K562 (cell line): Measurements from ENCODE around the gene TGM3. TPM values are rescaled to one million over a fixed set of nuclear protein-coding genes. Genes with fewer than 3 reads are reported as not detected.

Experiments
- HDGF ChIP-seq: fragments of 450-650 bp; IDR thresholded peaks from 2 replicates; pipeline ENCODE4 v1.6.1; 2016
- HNRNPUL1 ChIP-seq: fragments of 200-400 bp; formaldehyde crosslinking; IDR thresholded peaks from 2 replicates; pipeline ENCODE4 v1.6.1; 2017; ENCODE audit warnings: low read length
- ILF3 ChIP-seq: fragments of 450-650 bp; IDR thresholded peaks from 2 replicates; pipeline ENCODE4 v1.6.1; 2018; ENCODE audit warnings: antibody characterized with exemption, mild to moderate bottlenecking, moderate library complexity, borderline replicate concordance
- NFIX ChIP-seq: fragments of 250-450 bp; sonication (Bioruptor Pico); IDR thresholded peaks from 2 replicates; pipeline ENCODE4 v1.4.0; 2020; ENCODE audit warnings: low read depth, mild to moderate bottlenecking, moderate library complexity
- RAD51 ChIP-seq: fragments of 450-650 bp; IDR thresholded peaks from 2 replicates; pipeline ENCODE4 v1.7.1; 2016; ENCODE audit warnings: low read depth, mild to moderate bottlenecking, borderline replicate concordance
- polyA plus RNA-seq, 8 experiments: library from polyadenylated mRNA; depleted of rRNA in 4 of 8; stranded (reverse) in 5 of 8; unstranded in 3 of 8; fragments of >200 nt; fragmentation: Nextera tagmentation in 2 of 8; fragmentation: Illumina TruSeq in 1 of 8; extraction: Ambion mirVana in 2 of 8; extraction: Trizol in 1 of 8; gene quantifications; 2 replicates each; pipeline versions ENCODE4 v1.2.1 to v1.2.3, GENCODE V29; 2011 to 2014; ENCODE audit warnings: inconsistent platforms in 1 of 8, missing spikeins in 1 of 8
- total RNA-seq, 7 experiments: library from RNA; depleted of rRNA in 6 of 7; stranded (reverse); fragments of >200 nt in 6 of 7; fragmentation: Illumina TruSeq in 2 of 7; extraction: Trizol in 2 of 7; gene quantifications; 2 replicates each; pipeline versions ENCODE4 v1.2.1 to v1.2.3, GENCODE V29; 2011 to 2021; ENCODE audit warnings: low replicate concordance in 1 of 7
- TF ChIP-seq, protein P1 (sequence below): sonication (generic); formaldehyde crosslinking; IDR thresholded peaks from 2 replicates; pipeline ENCODE4 v1.8.0; 2023; ENCODE audit warnings: missing genetic modification reagents, mild to moderate bottlenecking, borderline replicate concordance
- TF ChIP-seq, protein P2 (sequence below): fragments of 250-450 bp; sonication (Bioruptor Pico); IDR thresholded peaks from 2 replicates; pipeline ENCODE4 v1.6.1; 2021; ENCODE audit warnings: mild to moderate bottlenecking

Gene TGM3
- total and polyA plus RNA-seq, 9 of the 15 experiments (the other 6 are each of a cell fraction or from before 2014, with no cell fraction given) = not detected

DNA sequence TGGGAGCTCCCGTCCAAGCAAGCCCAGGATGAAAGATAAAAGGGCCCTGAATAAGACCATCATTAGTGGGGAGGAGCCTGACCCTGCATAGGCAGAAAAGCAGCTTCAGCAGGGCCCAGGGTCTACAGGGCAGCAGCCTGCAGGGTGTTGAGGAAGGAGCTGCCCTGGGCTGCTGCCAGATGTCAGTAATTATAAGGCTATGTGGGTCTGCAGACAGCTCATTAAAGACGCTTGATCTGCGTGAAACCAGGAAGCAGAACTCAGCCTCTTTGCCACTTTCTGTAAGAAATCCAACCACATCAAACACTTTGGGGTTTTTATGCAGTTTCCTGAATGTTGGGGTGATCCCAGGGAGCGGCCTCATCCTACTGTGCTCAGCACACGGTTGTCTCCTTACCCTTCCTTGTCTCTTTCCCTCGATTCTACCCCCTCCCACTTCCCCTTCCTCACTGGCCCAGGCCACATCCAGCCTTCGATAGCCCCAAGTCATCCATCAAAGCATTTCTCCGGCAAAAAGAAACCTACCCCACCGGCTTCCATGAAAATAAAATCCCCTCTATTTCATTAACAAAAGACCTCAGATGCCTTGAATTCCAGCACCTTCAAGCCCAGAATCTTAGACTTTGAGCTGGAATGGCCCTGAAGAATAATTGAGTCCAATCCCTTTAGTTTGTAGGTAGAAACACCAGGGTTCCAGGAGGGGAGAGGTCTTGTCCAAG, 83.9 kb downstream of the TGM3 start (continued):
- TF ChIP-seq, protein P1, sequence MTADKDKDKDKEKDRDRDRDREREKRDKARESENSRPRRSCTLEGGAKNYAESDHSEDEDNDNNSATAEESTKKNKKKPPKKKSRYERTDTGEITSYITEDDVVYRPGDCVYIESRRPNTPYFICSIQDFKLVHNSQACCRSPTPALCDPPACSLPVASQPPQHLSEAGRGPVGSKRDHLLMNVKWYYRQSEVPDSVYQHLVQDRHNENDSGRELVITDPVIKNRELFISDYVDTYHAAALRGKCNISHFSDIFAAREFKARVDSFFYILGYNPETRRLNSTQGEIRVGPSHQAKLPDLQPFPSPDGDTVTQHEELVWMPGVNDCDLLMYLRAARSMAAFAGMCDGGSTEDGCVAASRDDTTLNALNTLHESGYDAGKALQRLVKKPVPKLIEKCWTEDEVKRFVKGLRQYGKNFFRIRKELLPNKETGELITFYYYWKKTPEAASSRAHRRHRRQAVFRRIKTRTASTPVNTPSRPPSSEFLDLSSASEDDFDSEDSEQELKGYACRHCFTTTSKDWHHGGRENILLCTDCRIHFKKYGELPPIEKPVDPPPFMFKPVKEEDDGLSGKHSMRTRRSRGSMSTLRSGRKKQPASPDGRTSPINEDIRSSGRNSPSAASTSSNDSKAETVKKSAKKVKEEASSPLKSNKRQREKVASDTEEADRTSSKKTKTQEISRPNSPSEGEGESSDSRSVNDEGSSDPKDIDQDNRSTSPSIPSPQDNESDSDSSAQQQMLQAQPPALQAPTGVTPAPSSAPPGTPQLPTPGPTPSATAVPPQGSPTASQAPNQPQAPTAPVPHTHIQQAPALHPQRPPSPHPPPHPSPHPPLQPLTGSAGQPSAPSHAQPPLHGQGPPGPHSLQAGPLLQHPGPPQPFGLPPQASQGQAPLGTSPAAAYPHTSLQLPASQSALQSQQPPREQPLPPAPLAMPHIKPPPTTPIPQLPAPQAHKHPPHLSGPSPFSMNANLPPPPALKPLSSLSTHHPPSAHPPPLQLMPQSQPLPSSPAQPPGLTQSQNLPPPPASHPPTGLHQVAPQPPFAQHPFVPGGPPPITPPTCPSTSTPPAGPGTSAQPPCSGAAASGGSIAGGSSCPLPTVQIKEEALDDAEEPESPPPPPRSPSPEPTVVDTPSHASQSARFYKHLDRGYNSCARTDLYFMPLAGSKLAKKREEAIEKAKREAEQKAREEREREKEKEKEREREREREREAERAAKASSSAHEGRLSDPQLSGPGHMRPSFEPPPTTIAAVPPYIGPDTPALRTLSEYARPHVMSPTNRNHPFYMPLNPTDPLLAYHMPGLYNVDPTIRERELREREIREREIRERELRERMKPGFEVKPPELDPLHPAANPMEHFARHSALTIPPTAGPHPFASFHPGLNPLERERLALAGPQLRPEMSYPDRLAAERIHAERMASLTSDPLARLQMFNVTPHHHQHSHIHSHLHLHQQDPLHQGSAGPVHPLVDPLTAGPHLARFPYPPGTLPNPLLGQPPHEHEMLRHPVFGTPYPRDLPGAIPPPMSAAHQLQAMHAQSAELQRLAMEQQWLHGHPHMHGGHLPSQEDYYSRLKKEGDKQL (CRISPR knock-in tag) = no peak
- no peak for TF ChIP-seq NFIX
- TF ChIP-seq, protein P2, sequence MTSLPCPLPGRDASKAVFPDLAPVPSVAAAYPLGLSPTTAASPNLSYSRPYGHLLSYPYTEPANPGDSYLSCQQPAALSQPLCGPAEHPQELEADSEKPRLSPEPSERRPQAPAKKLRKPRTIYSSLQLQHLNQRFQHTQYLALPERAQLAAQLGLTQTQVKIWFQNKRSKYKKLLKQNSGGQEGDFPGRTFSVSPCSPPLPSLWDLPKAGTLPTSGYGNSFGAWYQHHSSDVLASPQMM (CRISPR knock-in tag) = no peak
- TF ChIP-seq RAD51 = no peak
- TF ChIP-seq HNRNPUL1 = no peak
- no peak for TF ChIP-seq HDGF
- no peak for TF ChIP-seq ILF3
